H1 (cell line): ENCODE data around the gene ATP2C1. TPM values are rescaled to one million over a fixed set of nuclear protein-coding genes. Genes with fewer than 3 reads are reported as not detected.

Experiments used
- CTCF ChIA-PET: fragments of 300-600 bp; sonication (Branson Sonifier 250); formaldehyde crosslinking; loops from one replicate; lab custom pipeline; 2021; ENCODE audit not compliant: partially characterized antibody; lab: Charles Lee
- POLR2A ChIA-PET: fragments of 300-600 bp; sonication (Branson Sonifier 250); formaldehyde crosslinking; loops from one replicate; lab custom pipeline; 2021; ENCODE audit warnings: inconsistent platforms; ENCODE audit not compliant: partially characterized antibody; lab: Charles Lee
- DNase-seq, 2 experiments: peaks; one replicate each; pipeline versions ENCODE4 v3.0.0 to v3.0.0-alpha.2; 2010 to 2022; ENCODE audit warnings: low spot score in 2 of 2, low read depth in 1 of 2, mixed read lengths in 1 of 2
- FAIRE-seq: peaks from 2 replicates; lab custom pipeline; 2011; peaks lifted over from hg19 to GRCh38; lab: Jason Lieb, UNC
- H2AFZ ChIP-seq: 2 replicates; pipeline ENCODE4 v1.8.1; 2012; ENCODE audit warnings: low read length, inconsistent platforms
- H2AK5ac ChIP-seq: 2 replicates; pipeline ENCODE4 v1.6.1; 2013; ENCODE audit warnings: low read depth, low read length
- H2BK120ac ChIP-seq: replicated peaks from 2 replicates; pipeline ENCODE3; 2013; ENCODE audit warnings: low read depth, low read length, inconsistent platforms
- H2BK12ac ChIP-seq: 2 replicates; pipeline ENCODE4 v1.6.1; 2013; ENCODE audit warnings: low read depth, low read length
- H2BK15ac ChIP-seq: 2 replicates; pipeline ENCODE4 v1.6.1; 2013; ENCODE audit warnings: low read length
- H2BK20ac ChIP-seq: 2 replicates; pipeline ENCODE4 v1.6.1; 2013; ENCODE audit warnings: low read length
- H2BK5ac ChIP-seq: 2 replicates; pipeline ENCODE4 v1.6.1; 2013; ENCODE audit warnings: low read depth, low read length
- H3K14ac ChIP-seq: 2 replicates; pipeline ENCODE4 v1.6.1; 2013; ENCODE audit warnings: inconsistent platforms; ENCODE audit not compliant: insufficient read length
- H3K18ac ChIP-seq: 2 replicates; pipeline ENCODE4 v1.6.1; 2013; ENCODE audit warnings: low read length; ENCODE audit errors: extremely low read depth
- H3K23ac ChIP-seq: 2 replicates; pipeline ENCODE4 v1.6.1; 2013; ENCODE audit warnings: inconsistent platforms; ENCODE audit not compliant: insufficient read length
- H3K23me2 ChIP-seq: 2 replicates; pipeline ENCODE4 v1.6.1; 2013; ENCODE audit warnings: low read depth, low read length
- H3K27ac ChIP-seq: 2 replicates; pipeline ENCODE4 v1.6.1; 2011; ENCODE audit warnings: low read depth, low read length, inconsistent platforms
- H3K27me3 ChIP-seq, 4 experiments: replicated peaks in 1 of 4; 1 replicate in 1 of 4; 2 replicates in 3 of 4; pipeline versions ENCODE4 v1.6.1 to v1.8.1; 2011 to 2013; ENCODE audit warnings: low read length in 3 of 4, mild to moderate bottlenecking in 3 of 4, inconsistent platforms in 2 of 4, mixed read lengths in 2 of 4, moderate library complexity in 1 of 4; ENCODE audit not compliant: control insufficient read depth in 3 of 4, insufficient read depth in 3 of 4; ENCODE audit errors: extremely low read depth in 1 of 4
- H3K36me3 ChIP-seq, 4 experiments: 2 replicates each; pipeline versions ENCODE4 v1.6.1 to v1.8.1; 2011 to 2013; ENCODE audit warnings: mild to moderate bottlenecking in 4 of 4, low read length in 3 of 4, moderate library complexity in 2 of 4, control low read depth in 1 of 4, inconsistent platforms in 1 of 4; ENCODE audit not compliant: insufficient read depth in 4 of 4, control insufficient read depth in 2 of 4
- H3K4ac ChIP-seq: replicated peaks from 2 replicates; pipeline ENCODE3; 2013; ENCODE audit warnings: low read length, low read depth, mixed read lengths, inconsistent platforms; ENCODE audit not compliant: insufficient read length
- H3K4me1 ChIP-seq, 4 experiments: replicated peaks in 1 of 4; 1 replicate in 1 of 4; 2 replicates in 3 of 4; pipeline versions ENCODE4 v1.6.1 to v1.8.1; 2011 to 2013; ENCODE audit warnings: low read length in 3 of 4, inconsistent platforms in 2 of 4, mixed read lengths in 1 of 4; ENCODE audit not compliant: insufficient read depth in 4 of 4, control insufficient read depth in 3 of 4
- H3K4me2 ChIP-seq, 2 experiments: 2 replicates each; pipeline versions ENCODE4 v1.6.1 to v1.8.1; 2011 to 2013; ENCODE audit warnings: low read depth in 2 of 2, low read length in 2 of 2, control low read depth in 1 of 2, inconsistent platforms in 1 of 2, mild to moderate bottlenecking in 1 of 2; ENCODE audit not compliant: insufficient read depth in 1 of 2
- H3K4me3 ChIP-seq, 4 experiments: fragments of 200-600, 300-600 bp in 1 of 4; sonication (generic), shearing (Covaris generic), sonication (Bioruptor Twin) in 1 of 4; 2 replicates each; pipeline versions ENCODE4 v1.5.1 to v1.8.1; 2011 to 2016; ENCODE audit warnings: low read length in 4 of 4, low read depth in 3 of 4, control low read depth in 2 of 4, inconsistent platforms in 2 of 4, mild to moderate bottlenecking in 2 of 4, mixed read lengths in 1 of 4, moderate library complexity in 1 of 4; ENCODE audit not compliant: insufficient read depth in 2 of 4; ENCODE audit errors: extremely low read depth in 1 of 4
- H3K56ac ChIP-seq: replicated peaks from 2 replicates; pipeline ENCODE3; 2013; ENCODE audit warnings: low read depth, mild to moderate bottlenecking, mixed read lengths, low read length, inconsistent platforms; ENCODE audit not compliant: insufficient read length
- H3K79me1 ChIP-seq: 2 replicates; pipeline ENCODE4 v1.6.1; 2013; ENCODE audit warnings: low read depth, low read length, control low read depth
- H3K79me2 ChIP-seq, 2 experiments: 2 replicates each; pipeline versions ENCODE4 v1.6.1 to v1.8.1; 2012 to 2013; ENCODE audit warnings: low read length in 2 of 2, mild to moderate bottlenecking in 2 of 2, inconsistent platforms in 1 of 2; ENCODE audit not compliant: insufficient read depth in 2 of 2, control insufficient read depth in 1 of 2
- H3K9ac ChIP-seq, 4 experiments: replicated peaks in 1 of 4; 1 replicate in 1 of 4; 2 replicates in 3 of 4; pipeline versions ENCODE4 v1.6.1 to v1.8.1; 2011 to 2013; ENCODE audit warnings: low read depth in 3 of 4, low read length in 3 of 4, control low read depth in 2 of 4, mild to moderate bottlenecking in 2 of 4, moderate library complexity in 2 of 4, inconsistent platforms in 1 of 4; ENCODE audit errors: extremely low read depth in 1 of 4
- H3K9me3 ChIP-seq, 2 experiments: 2 replicates each; pipeline versions ENCODE4 v1.6.1 to v1.8.1; 2012 to 2013; ENCODE audit warnings: mild to moderate bottlenecking in 2 of 2, moderate library complexity in 2 of 2, control low read depth in 1 of 2, inconsistent platforms in 1 of 2, low read depth in 1 of 2, low read length in 1 of 2, mixed read lengths in 1 of 2; ENCODE audit not compliant: insufficient read depth in 2 of 2
- H4K20me1 ChIP-seq, 2 experiments: replicated peaks in 1 of 2; 2 replicates each; pipeline versions ENCODE3 to v1.8.1; 2011 to 2013; ENCODE audit warnings: inconsistent platforms in 2 of 2, low read length in 2 of 2, mild to moderate bottlenecking in 1 of 2; ENCODE audit not compliant: insufficient read depth in 2 of 2, control insufficient read depth in 1 of 2
- H4K5ac ChIP-seq: 2 replicates; pipeline ENCODE4 v1.6.1; 2013; ENCODE audit warnings: low read length, low read depth, mixed read lengths, inconsistent platforms; ENCODE audit not compliant: insufficient read length
- H4K8ac ChIP-seq: 2 replicates; pipeline ENCODE4 v1.8.0; 2013; ENCODE audit warnings: mild to moderate bottlenecking, moderate library complexity, low read length, inconsistent platforms; ENCODE audit not compliant: insufficient read depth; ENCODE audit errors: extremely low read depth
- H4K91ac ChIP-seq: replicated peaks from 2 replicates; pipeline ENCODE3; 2013; ENCODE audit warnings: low read length, mixed read lengths, inconsistent platforms; ENCODE audit not compliant: insufficient read length
- CBX8 ChIP-seq: fragments of 300-800, 300-1000 bp; sonication (generic); IDR thresholded peaks from 2 replicates; pipeline ENCODE4 v1.7.1; 2016; ENCODE audit warnings: low read depth, low read length, borderline replicate concordance
- CHD1 ChIP-seq: IDR thresholded peaks from 2 replicates; pipeline ENCODE4 v1.6.1; 2012; ENCODE audit warnings: low read depth, low read length, improper control_type of control experiment
- CTBP2 ChIP-seq: IDR thresholded peaks from 2 replicates; pipeline ENCODE4 v1.7.0; 2011; ENCODE audit warnings: borderline replicate concordance, mild to moderate bottlenecking, moderate library complexity, mixed read lengths, low read length; ENCODE audit not compliant: insufficient read depth, insufficient read length
- EGR1 ChIP-seq: IDR thresholded peaks from 2 replicates; pipeline ENCODE4 v1.6.1; 2011; ENCODE audit warnings: low read depth, low read length, borderline replicate concordance
- GABPA ChIP-seq: IDR thresholded peaks from 2 replicates; pipeline ENCODE4 v1.6.1; 2011; ENCODE audit warnings: mild to moderate bottlenecking, low read length, moderate library complexity, borderline replicate concordance; ENCODE audit not compliant: insufficient read depth
- JUN ChIP-seq: IDR thresholded peaks from 2 replicates; pipeline ENCODE4 v1.6.1; 2011; ENCODE audit warnings: low read depth, mild to moderate bottlenecking, improper control_type of control experiment, low read length
- JUND ChIP-seq: IDR thresholded peaks from 2 replicates; pipeline ENCODE4 v1.6.1; 2011; ENCODE audit warnings: mild to moderate bottlenecking, improper control_type of control experiment, low read length
- PHF8 ChIP-seq: fragments of 200-600 bp; sonication (generic); conservative IDR thresholded peaks from 2 replicates; pipeline ENCODE4 v1.7.1; 2012; ENCODE audit warnings: low read depth, mild to moderate bottlenecking, inconsistent platforms, low read length, moderate library complexity
- SP1 ChIP-seq: IDR thresholded peaks from 2 replicates; pipeline ENCODE4 v1.6.1; 2011; ENCODE audit warnings: low read depth, low read length
- SRF ChIP-seq: IDR thresholded peaks from 2 replicates; pipeline ENCODE4 v1.6.1; 2011; ENCODE audit warnings: mild to moderate bottlenecking, low read depth, low read length, moderate library complexity
- TBP ChIP-seq: IDR thresholded peaks from 2 replicates; pipeline ENCODE4 v1.6.1; 2011; ENCODE audit warnings: low read depth, low read length, improper control_type of control experiment
- TEAD4 ChIP-seq: IDR thresholded peaks from 2 replicates; pipeline ENCODE4 v1.6.1; 2012; ENCODE audit warnings: low read depth, low read length, inconsistent platforms, mixed read lengths
- YY1 ChIP-seq: IDR thresholded peaks from 2 replicates; pipeline ENCODE4 v1.6.1; 2011; ENCODE audit warnings: low read depth, mild to moderate bottlenecking, low read length
- WGBS, 2 experiments: shearing (Covaris generic) in 1 of 2; methylation state at CpG; one replicate each; pipeline versions ENCODE4 v1.1.6 to v1.1.7; 2013 to 2015; ENCODE audit warnings: low lambda C conversion rate in 2 of 2, mixed read lengths in 2 of 2, inconsistent platforms in 1 of 2, low coverage in 1 of 2, missing lambda C conversion rate in 1 of 2; ENCODE audit not compliant: insufficient replicate concordance in 2 of 2, insufficient coverage in 1 of 2, insufficient read length in 1 of 2; ENCODE audit errors: extremely low coverage in 1 of 2, missing lambda C conversion rate in 1 of 2; 5-methylcytosine and 5-hydroxymethylcytosine counted together
- polyA plus RNA-seq, 7 experiments: library from polyadenylated mRNA; depleted of rRNA in 3 of 7; stranded (reverse) in 5 of 7; unstranded in 2 of 7; fragments of >200 nt in 5 of 7; fragments of 200-250 nt in 2 of 7; gene quantifications; 1 replicate in 5 of 7; 2 replicates in 1 of 7; 4 replicates in 1 of 7; pipeline versions ENCODE4 v1.2.1 to v1.2.3, GENCODE V29; 2011 to 2013; ENCODE audit warnings: missing spikeins in 2 of 7, mixed read lengths in 2 of 7
- total RNA-seq: library from RNA; stranded (reverse); fragmentation: NEBNext Ultra II Directional; extraction: Animal tissue kit (Norgen Biotek cat#: 25700); gene quantifications from 2 replicates; pipeline ENCODE4 v1.2.1, GENCODE V29; 2021
- TF ChIP-seq, protein P1 (sequence below): IDR thresholded peaks from 2 replicates; pipeline ENCODE4 v1.6.1; 2011; ENCODE audit warnings: low read depth, mild to moderate bottlenecking, low read length; ENCODE audit not compliant: insufficient read depth

The ATP2C1 gene
- total and polyA plus RNA-seq, 2 of the 8 experiments (the other 6 are each of a cell fraction or from before 2014, with no cell fraction given): 50.7 to 68.5 TPM

DNA sequence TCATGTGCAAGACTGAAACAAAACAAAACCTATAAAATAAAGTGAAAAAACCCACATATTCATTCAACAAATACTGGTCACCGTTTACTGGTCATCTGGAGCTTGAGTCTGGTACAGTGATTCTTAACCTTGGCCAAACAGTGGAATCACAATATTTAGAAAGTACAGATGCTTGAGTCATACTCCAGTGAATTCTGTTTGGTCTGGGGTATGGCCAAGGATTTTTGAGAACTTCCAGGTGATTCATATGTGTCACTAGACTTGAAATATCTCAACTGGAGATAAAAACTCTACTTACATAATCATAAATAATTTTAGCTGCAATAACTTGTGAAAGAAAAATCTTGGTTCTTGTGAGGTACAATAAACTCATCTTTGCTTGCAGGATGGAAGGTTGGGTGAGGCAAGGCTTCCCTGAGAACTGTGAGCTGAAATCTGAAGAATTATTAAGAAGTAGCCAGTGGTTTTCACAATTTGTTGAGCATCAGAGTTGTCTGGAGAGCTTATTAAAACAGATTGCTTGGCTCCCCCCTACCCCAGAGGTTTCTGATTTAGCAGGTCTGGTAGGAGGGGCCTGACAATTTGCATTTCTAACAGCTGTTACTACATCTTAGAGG is 142.4 kb downstream of the ATP2C1 start:
- WGBS, 2 experiments: 96% methylated on average over 1 of the region's 1 CpG; no CpG with 5 or more reads in 1 of the 2 experiments
- Histone ChIP-seq H2BK120ac (no peak overlapping the region), H4K5ac (no peak overlapping the region), H3K23me2 (no peaks in the 10 kb centered on the region), H3K56ac (no peak overlapping the region), H3K27me3 (no peaks in the 10 kb centered on the region), H2BK12ac (no peak overlapping the region), H2AFZ (no peak overlapping the region), H3K4me3 (no peak overlapping the region), H2BK5ac (no peak overlapping the region), H3K4me2 (no peak overlapping the region), H2BK15ac (no peak overlapping the region), H2BK20ac (no peak overlapping the region), H3K79me2 (no peaks in the 10 kb centered on the region), H3K4ac (no peak overlapping the region), H2AK5ac (no peak overlapping the region), H3K4me1 (no peaks in the 10 kb centered on the region), H4K91ac (no peak overlapping the region), H3K79me1 (no peaks in the 10 kb centered on the region), H3K23ac (no peak overlapping the region), H4K8ac (no peak overlapping the region), H3K9me3 (no peaks in the 10 kb centered on the region), H3K9ac (no peak overlapping the region), H3K18ac (no peak overlapping the region), H3K36me3 (no peaks in the 10 kb centered on the region), H4K20me1 (no peaks in the 10 kb centered on the region), H3K14ac (no peak overlapping the region), H3K27ac (no peak overlapping the region)
- DNase-seq (no peak), FAIRE-seq (no peak)
- POLR2A ChIA-PET: no interaction called here
- CTCF ChIA-PET: interaction anchor here (0.6 to 2.0 kb wide), 8 partner anchors 10 to 871 kb away, joined by 3 to 6 read pairs (median 4); partner anchors contain the start of genes ASTE1 and NEK11
- no peak for TF ChIP-seq CHD1
- TF ChIP-seq JUND: no peak
- no peak for TF ChIP-seq CBX8
- TF ChIP-seq YY1: no peak
- TF ChIP-seq JUN: no peak
- no peak for TF ChIP-seq SRF
- no peak for TF ChIP-seq TEAD4
- no peak for TF ChIP-seq GABPA
- TF ChIP-seq TBP: no peak
- TF ChIP-seq, protein P1, sequence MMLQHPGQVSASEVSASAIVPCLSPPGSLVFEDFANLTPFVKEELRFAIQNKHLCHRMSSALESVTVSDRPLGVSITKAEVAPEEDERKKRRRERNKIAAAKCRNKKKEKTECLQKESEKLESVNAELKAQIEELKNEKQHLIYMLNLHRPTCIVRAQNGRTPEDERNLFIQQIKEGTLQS: no peak
- no peak for TF ChIP-seq PHF8
- no peak for TF ChIP-seq EGR1
- TF ChIP-seq CTBP2: no peak
- TF ChIP-seq SP1: no peak
